Sigmoid colon (tissue), 7 donors: Measurements from ENCODE around the gene CXCR2. TPM values are rescaled to one million over a fixed set of nuclear protein-coding genes. Genes with fewer than 3 reads are reported as not detected.
A peak's percentile ranks its signal among the peaks of the same experiment; 100 is the strongest.

Source experiments
- DNase-seq: peaks from one replicate; pipeline ENCODE4 v3.0.0-alpha.2; 2019
- H3K27ac ChIP-seq, 4 donors: fragments of 200-600 bp; sonication (generic); one replicate each; pipeline ENCODE4 v1.5.1; 2016 to 2019; ENCODE audit warnings: mild to moderate bottlenecking in 1 of 4
- H3K27me3 ChIP-seq, 3 donors: fragments of 200-600 bp; sonication (generic); one replicate each; pipeline ENCODE4 v1.5.1; 2019; ENCODE audit warnings: mild to moderate bottlenecking in 1 of 3
- H3K36me3 ChIP-seq, 4 donors: fragments of 200-600 bp; sonication (generic); one replicate each; pipeline ENCODE4 v1.5.1; 2016 to 2019
- H3K4me1 ChIP-seq, 4 donors: fragments of 200-600 bp; sonication (generic); one replicate each; pipeline ENCODE4 v1.5.1; 2017 to 2019
- H3K4me3 ChIP-seq, 4 donors: fragments of 200-600 bp; sonication (generic); one replicate each; pipeline ENCODE4 v1.5.1; 2017 to 2019; ENCODE audit warnings: mild to moderate bottlenecking in 2 of 4, moderate library complexity in 1 of 4
- H3K9me3 ChIP-seq, 4 donors: fragments of 200-600 bp in 3 of 4; sonication (generic) in 3 of 4; one replicate each; pipeline versions ENCODE4 v1.5.1 to v1.6.1; 2013 to 2019
- EP300 ChIP-seq, 4 donors: sonication (generic); formaldehyde crosslinking; IDR thresholded peaks; one replicate each; pipeline ENCODE4 v1.6.1; 2017; ENCODE audit warnings: antibody characterized with exemption in 4 of 4
- POLR2A ChIP-seq, 2 donors: fragments of 450-650 bp; IDR thresholded peaks; one replicate each; pipeline ENCODE4 v1.6.1; 2016; ENCODE audit warnings: antibody characterized with exemption in 2 of 2, mild to moderate bottlenecking in 2 of 2, moderate library complexity in 2 of 2
- POLR2AphosphoS5 ChIP-seq, 4 donors: sonication (generic); formaldehyde crosslinking; IDR thresholded peaks; one replicate each; pipeline ENCODE4 v1.6.1; 2017; ENCODE audit warnings: antibody characterized with exemption in 4 of 4
- WGBS, 2 donors: extraction: QIAGEN DNeasy Blood & Tissue Kit; methylation state at CpG; one replicate each; pipeline ENCODE4 v1.1.7; 2013; 5-methylcytosine and 5-hydroxymethylcytosine counted together
- intact Hi-C: fragments of 100-400 bp; cut with DNase I; formaldehyde crosslinking; loops from one replicate; pipeline ENCODE4 v1.15.1; 2023
- polyA plus RNA-seq, 3 donors: library from polyadenylated mRNA; stranded (reverse); fragments of 200-250 nt; gene quantifications; one replicate each; pipeline ENCODE4 v1.2.3, GENCODE V29; 2013
- total RNA-seq, 4 donors: library from RNA; depleted of rRNA; stranded (reverse); fragments of >200 nt; gene quantifications; one replicate each; pipeline ENCODE4 v1.1.0, GENCODE V29; 2016
- TF ChIP-seq, protein P1 (sequence below), 4 experiments: fragments of 450-650 bp in 3 of 4; fragments of 200-600 bp in 1 of 4; IDR thresholded peaks; one replicate each; pipeline ENCODE4 v1.5.1; 2016 to 2019; ENCODE audit warnings: antibody characterized with exemption in 4 of 4, mild to moderate bottlenecking in 3 of 4, moderate library complexity in 2 of 4
- donor health status: healthy with polysubstance abuse.
- donor health status: Bipolar disorder and iron deficiency.
- donor health status: healthy.

CXCR2 gene
- total and polyA plus RNA-seq, 7 donors: 0.12 to 0.60 (median 0.46) TPM; not detected in 4

DNA sequence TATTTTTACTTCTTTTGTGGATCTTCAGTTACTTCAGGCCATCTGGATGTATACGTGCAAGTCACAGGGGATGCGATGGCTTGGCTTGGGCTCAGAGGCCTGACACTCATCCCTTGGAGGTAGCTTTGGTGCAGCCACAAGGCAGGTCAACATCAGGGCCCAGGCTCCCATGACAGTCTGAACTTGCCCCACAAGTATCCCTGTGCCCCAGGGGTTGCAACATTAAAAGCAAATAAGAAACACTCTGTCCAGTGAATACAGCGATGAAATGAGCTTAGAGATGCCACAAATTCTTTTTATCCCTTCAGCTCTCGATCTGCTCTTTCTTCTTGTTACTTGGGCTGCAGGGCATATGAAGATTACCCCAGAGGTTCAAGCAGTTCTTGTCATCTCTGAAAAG lies 54.0 kb downstream of the CXCR2 start:
- no peak for DNase-seq
- Histone ChIP-seq H3K4me3 (no peak overlapping the region), H3K27me3 (no peaks in the 10 kb centered on the region), H3K36me3 (no peaks in the 10 kb centered on the region), H3K27ac (no peak overlapping the region), H3K4me1 (peaks cover 0 to 6% (median 3%) of the 10 kb centered on the region in 4 donors), H3K9me3 (no peaks in the 10 kb centered on the region)
- no peak for TF ChIP-seq EP300 (IDR thresholded peaks at IDR 0.05)
- WGBS, 2 donors: 96 to 97% methylated on average over 4 of the region's 4 CpGs
- intact Hi-C loops: no loop called here

DNA sequence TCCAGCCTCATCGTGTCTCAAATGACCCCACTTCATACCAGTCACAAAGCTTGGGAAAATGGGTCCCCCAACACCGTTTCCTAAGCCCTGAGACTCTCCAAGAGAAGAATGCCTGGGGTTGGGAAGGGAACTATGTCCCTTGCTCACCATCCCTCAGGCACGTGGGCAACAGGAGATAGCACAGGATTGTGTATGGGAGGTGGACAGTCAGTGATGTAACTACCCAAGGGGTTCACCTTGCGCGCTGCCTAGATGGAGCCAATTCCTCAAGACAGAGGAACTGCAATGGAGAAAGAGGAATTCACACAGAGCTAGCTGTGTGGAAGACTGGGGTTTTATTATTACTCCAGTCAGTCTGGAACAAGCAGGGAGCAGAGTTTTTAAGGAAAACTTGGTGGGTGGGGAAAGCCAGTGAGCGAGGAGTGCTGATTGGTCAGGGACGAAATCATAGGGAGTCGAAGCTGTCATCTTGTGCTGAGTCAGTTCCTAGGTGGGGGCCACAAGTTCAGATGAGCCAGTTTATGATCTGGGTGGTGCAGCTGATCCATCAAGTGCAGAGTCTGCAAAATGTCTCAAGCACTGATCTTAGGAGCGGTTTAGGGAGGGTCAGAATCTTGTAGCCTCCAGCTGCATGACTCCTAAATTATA lies 54.8 kb downstream of the CXCR2 start:
- H3K4me1 ChIP-seq: peaks cover 0 to 6% (median 3%) of the 10 kb centered on the region in 4 donors
- TF ChIP-seq POLR2A (IDR thresholded peaks at IDR 0.05) (no peak), POLR2AphosphoS5 (IDR thresholded peaks at IDR 0.05) (no peak), EP300 (IDR thresholded peaks at IDR 0.05) (no peak)
- TF ChIP-seq, protein P1, sequence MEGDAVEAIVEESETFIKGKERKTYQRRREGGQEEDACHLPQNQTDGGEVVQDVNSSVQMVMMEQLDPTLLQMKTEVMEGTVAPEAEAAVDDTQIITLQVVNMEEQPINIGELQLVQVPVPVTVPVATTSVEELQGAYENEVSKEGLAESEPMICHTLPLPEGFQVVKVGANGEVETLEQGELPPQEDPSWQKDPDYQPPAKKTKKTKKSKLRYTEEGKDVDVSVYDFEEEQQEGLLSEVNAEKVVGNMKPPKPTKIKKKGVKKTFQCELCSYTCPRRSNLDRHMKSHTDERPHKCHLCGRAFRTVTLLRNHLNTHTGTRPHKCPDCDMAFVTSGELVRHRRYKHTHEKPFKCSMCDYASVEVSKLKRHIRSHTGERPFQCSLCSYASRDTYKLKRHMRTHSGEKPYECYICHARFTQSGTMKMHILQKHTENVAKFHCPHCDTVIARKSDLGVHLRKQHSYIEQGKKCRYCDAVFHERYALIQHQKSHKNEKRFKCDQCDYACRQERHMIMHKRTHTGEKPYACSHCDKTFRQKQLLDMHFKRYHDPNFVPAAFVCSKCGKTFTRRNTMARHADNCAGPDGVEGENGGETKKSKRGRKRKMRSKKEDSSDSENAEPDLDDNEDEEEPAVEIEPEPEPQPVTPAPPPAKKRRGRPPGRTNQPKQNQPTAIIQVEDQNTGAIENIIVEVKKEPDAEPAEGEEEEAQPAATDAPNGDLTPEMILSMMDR (IDR thresholded peaks at IDR 0.05): no peak
- H3K9me3 ChIP-seq: no peaks in the 10 kb centered on the region
- no peak overlapping the region for H3K4me3 ChIP-seq
- DNase-seq: no peak
- H3K27me3 ChIP-seq: no peaks in the 10 kb centered on the region
- 47 to 64% methylated on average over 9 of the region's 9 CpGs for WGBS, 2 donors
- no peak overlapping the region for H3K27ac ChIP-seq
- H3K36me3 ChIP-seq: no peaks in the 10 kb centered on the region
- intact Hi-C loops: no loop called here

DNA sequence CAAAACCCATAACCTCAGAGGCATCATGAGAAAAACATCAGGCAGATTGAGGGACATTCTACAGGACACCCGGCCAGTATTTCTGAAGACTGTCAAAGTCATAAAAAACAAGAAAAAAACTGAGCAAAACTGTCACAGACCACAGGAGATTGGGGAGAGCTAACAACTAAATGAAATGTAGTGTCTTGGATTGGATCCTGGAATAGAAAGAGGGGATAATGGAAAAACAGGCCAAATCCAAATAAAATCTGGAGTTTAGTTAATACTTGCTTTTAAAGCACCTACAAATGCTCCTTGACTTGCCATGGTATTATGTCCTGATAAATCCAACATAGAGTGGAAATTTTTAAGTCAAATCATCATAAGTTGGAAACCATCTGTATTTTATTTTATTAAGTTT lies 58.5 kb downstream of the CXCR2 start:
- no peak overlapping the region for H3K4me3 ChIP-seq
- DNase-seq: no peak
- H3K36me3 ChIP-seq: no peaks in the 10 kb centered on the region
- no peaks in the 10 kb centered on the region for H3K9me3 ChIP-seq
- no peak overlapping the region for H3K27ac ChIP-seq
- peaks cover 0 to 35% (median 25%) of the 10 kb centered on the region in 4 donors for H3K4me1 ChIP-seq
- H3K27me3 ChIP-seq: no peaks in the 10 kb centered on the region
- TF ChIP-seq EP300 (IDR thresholded peaks at IDR 0.05): no peak
- TF ChIP-seq POLR2AphosphoS5 (IDR thresholded peaks at IDR 0.05): no peak
- TF ChIP-seq, protein P1 (IDR thresholded peaks at IDR 0.05): no peak
- no peak for TF ChIP-seq POLR2A (IDR thresholded peaks at IDR 0.05)
- intact Hi-C loops: no loop called here
- WGBS, 2 donors: 87 to 88% methylated on average over 1 of the region's 1 CpG

DNA sequence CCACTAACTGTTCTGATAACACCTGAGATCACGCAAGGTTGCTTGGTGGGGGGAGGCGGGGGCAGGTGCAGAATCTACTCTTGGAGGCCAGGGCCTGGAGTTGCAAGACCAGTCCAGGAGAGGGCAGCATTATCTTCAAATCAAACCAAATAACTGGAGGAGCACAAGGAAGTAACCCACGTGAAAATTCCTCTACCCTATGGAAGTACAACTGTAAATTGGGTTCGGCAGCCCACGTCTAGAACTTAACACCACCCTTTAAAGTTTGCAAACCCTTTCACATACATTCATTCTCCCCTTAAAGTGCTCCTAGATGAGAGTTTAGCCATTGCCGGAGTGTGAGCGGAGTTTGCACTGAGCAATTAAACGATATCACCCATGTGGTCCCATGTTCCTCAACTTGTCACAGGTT lies 60.5 kb downstream of the CXCR2 start:
- Histone ChIP-seq H3K4me1 (peaks cover 0 to 29% (median 23%) of the 10 kb centered on the region in 4 donors), H3K36me3 (no peaks in the 10 kb centered on the region), H3K27me3 (no peaks in the 10 kb centered on the region), H3K27ac (peak overlapping the region in 3 of 4 donors; percentile 66 to 81 (median 79)), H3K9me3 (no peaks in the 10 kb centered on the region), H3K4me3 (no peak overlapping the region)
- 34 to 36% methylated on average over 8 of the region's 8 CpGs for WGBS, 2 donors
- no peak for TF ChIP-seq POLR2AphosphoS5 (IDR thresholded peaks at IDR 0.05)
- TF ChIP-seq, protein P1 (IDR thresholded peaks at IDR 0.05): peak; percentile 47 to 85 (median 84)
- intact Hi-C loops: loop anchor here (2.0 to 5.0 kb wide), 3 partner anchors 72 to 221 kb away; partner anchors contain the start of genes AAMP and PNKD
- peak; percentile 76 for DNase-seq

Other genes starting within 250 kb of the CXCR2 start
- gene TNS1, start 123.0 kb upstream of the CXCR2 start, total RNA-seq: 1,000 to 10,000 TPM in 2 of 4 donors, 100 to 1,000 TPM in 2; 444 to 1,607 (median 968) TPM
- gene TNS1, start 123.0 kb upstream of the CXCR2 start, polyA plus RNA-seq: 10 to 100 TPM in 2 of 3 donors, 1 to 10 TPM in 1; 3.7 to 57.2 (median 13.8) TPM
- gene RUFY4, start 56.8 kb upstream of the CXCR2 start, total RNA-seq: under 1 TPM in 2 of 4 donors, not detected in 2; 0.16 to 0.55 TPM
- gene RUFY4, start 56.8 kb upstream of the CXCR2 start, polyA plus RNA-seq: under 1 TPM in 1 of 3 donors, not detected in 2; 0.73 TPM
- not detected for gene CXCR1, start 40.9 kb downstream of the CXCR2 start, total RNA-seq
- gene CXCR1, start 40.9 kb downstream of the CXCR2 start, polyA plus RNA-seq: 1 to 10 TPM in 1 of 3 donors, under 1 TPM in 2; 0.07 to 1.2 (median 0.46) TPM
- 100 to 1,000 TPM; 235 to 267 (median 258) TPM for gene ARPC2, start 91.2 kb downstream of the CXCR2 start, total RNA-seq
- gene ARPC2, start 91.2 kb downstream of the CXCR2 start, polyA plus RNA-seq: 100 to 1,000 TPM; 366 to 517 (median 411) TPM
- 1 to 10 TPM; 3.1 to 7.1 (median 5.4) TPM for gene GPBAR1, start 135.0 kb downstream of the CXCR2 start, total RNA-seq
- 1 to 10 TPM in 2 of 3 donors, under 1 TPM in 1; 0.60 to 2.5 (median 1.4) TPM for gene GPBAR1, start 135.0 kb downstream of the CXCR2 start, polyA plus RNA-seq
- gene AAMP, start 144.1 kb downstream of the CXCR2 start, total RNA-seq: 100 to 1,000 TPM in 1 of 4 donors, 10 to 100 TPM in 3; 85.7 to 103 (median 90.0) TPM
- 100 to 1,000 TPM; 108 to 141 (median 138) TPM for gene AAMP, start 144.1 kb downstream of the CXCR2 start, polyA plus RNA-seq
- gene PNKD, start 144.5 kb downstream of the CXCR2 start, total RNA-seq: 10 to 100 TPM; 46.8 to 95.1 (median 69.1) TPM
- gene PNKD, start 144.5 kb downstream of the CXCR2 start, polyA plus RNA-seq: 100 to 1,000 TPM; 112 to 199 (median 190) TPM
- gene TMBIM1, start 166.5 kb downstream of the CXCR2 start, total RNA-seq: 100 to 1,000 TPM; 116 to 157 (median 146) TPM
- 100 to 1,000 TPM in 2 of 3 donors, 10 to 100 TPM in 1; 90.2 to 204 (median 109) TPM for gene TMBIM1, start 166.5 kb downstream of the CXCR2 start, polyA plus RNA-seq
- gene CATIP, start 230.8 kb downstream of the CXCR2 start, total RNA-seq: not detected
- gene CATIP, start 230.8 kb downstream of the CXCR2 start, polyA plus RNA-seq: under 1 TPM in 1 of 3 donors, not detected in 2; 0.07 TPM